IPS-15b (cell line): ENCODE data around the gene USP47.

Source experiments
- H3K27me3 ChIP-seq: one replicate; pipeline ENCODE4 v1.6.1; 2013; ENCODE audit warnings: low read length; ENCODE audit not compliant: control insufficient read depth, insufficient read depth
- H3K36me3 ChIP-seq: one replicate; pipeline ENCODE4 v1.6.1; 2013; ENCODE audit warnings: low read length; ENCODE audit not compliant: control insufficient read depth, insufficient read depth
- H3K4me1 ChIP-seq: one replicate; pipeline ENCODE4 v1.6.1; 2013; ENCODE audit warnings: mild to moderate bottlenecking, low read length; ENCODE audit not compliant: control insufficient read depth, insufficient read depth
- H3K4me3 ChIP-seq: one replicate; pipeline ENCODE4 v1.5.1; 2013; ENCODE audit warnings: low read depth, low read length
- H3K9ac ChIP-seq: one replicate; pipeline ENCODE4 v1.6.1; 2013; ENCODE audit warnings: low read depth, mild to moderate bottlenecking, low read length
- H3K9me3 ChIP-seq: one replicate; pipeline ENCODE4 v1.6.1; 2013; ENCODE audit warnings: mild to moderate bottlenecking, low read length; ENCODE audit not compliant: control insufficient read depth, insufficient read depth

Gene USP47

DNA sequence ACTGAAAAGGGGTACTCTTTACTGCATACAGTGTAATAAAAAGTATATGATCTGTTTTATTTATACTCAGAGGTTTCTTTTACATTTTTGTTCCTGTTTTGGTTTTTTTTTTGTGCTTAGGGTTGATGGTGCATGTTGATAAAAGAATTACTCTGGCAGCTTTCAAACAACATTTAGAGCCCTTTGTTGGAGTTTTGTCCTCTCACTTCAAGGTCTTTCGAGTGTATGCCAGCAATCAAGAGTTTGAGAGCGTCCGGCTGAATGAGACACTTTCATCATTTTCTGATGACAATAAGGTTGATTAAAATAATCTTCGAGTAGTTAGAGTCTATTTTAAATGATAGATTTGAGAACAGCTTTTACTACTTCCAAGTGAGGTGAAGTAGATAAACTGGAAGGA, 106.1 kb downstream of the USP47 start:
- no peaks in the 10 kb centered on the region for H3K4me1 ChIP-seq
- no peaks in the 10 kb centered on the region for H3K36me3 ChIP-seq
- no peaks in the 10 kb centered on the region for H3K9me3 ChIP-seq
- no peak overlapping the region for H3K4me3 ChIP-seq
- no peak overlapping the region for H3K9ac ChIP-seq
- no peaks in the 10 kb centered on the region for H3K27me3 ChIP-seq

DNA sequence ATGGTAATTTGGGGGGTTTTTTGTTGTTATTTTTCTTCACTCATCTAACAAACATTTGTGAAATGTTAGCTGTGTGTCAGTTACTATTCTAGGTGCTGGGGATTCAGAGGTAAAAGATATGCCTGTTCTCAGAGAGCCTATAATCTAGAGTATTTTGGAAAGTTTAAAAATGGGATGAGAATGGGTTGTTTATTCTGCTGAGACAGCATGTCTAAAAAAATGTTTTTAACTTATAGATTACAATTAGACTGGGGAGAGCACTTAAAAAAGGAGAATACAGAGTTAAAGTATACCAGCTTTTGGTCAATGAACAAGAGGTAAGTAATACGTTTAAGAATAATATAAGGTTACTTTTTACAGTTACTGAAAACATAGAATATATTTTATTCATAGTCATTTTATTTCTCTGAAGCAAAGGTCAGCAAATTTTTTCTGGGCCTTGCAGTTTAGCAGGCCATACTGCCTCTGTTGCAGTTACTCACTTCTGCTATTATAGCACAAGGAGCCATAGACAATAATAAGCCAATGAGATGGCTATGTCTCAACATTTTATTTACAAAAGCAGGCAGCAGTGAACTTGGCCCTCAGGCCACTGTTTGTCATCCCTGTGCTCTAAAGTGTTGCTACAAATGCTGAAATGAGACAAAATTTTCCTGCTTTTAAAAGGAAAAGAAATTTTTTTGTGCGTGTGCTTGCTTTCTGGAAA, 106.6 kb downstream of the USP47 start:
- no peaks in the 10 kb centered on the region for H3K36me3 ChIP-seq
- H3K9ac ChIP-seq: no peak overlapping the region
- H3K27me3 ChIP-seq: no peaks in the 10 kb centered on the region
- no peaks in the 10 kb centered on the region for H3K4me1 ChIP-seq
- no peak overlapping the region for H3K4me3 ChIP-seq
- H3K9me3 ChIP-seq: no peaks in the 10 kb centered on the region

DNA sequence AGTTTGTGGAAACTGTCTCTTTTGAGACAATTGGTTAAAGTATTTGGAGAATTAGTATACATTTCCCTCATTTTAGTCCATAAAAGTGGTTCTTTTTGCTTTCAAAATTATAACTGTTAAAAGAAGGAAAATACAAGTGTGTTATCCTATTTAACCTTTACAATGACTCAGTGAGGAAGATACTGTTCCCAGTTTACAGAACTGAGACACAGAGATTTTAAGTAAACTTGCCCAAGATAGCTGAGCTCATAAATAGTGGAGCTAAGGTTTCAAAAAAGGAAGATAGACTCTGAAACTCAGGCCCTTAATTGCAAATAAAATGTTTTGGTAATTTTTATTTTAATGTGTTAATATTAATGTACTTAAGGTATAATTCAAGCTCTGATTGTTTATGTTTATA, 107.7 kb downstream of the USP47 start:
- no peaks in the 10 kb centered on the region for H3K36me3 ChIP-seq
- H3K4me1 ChIP-seq: no peaks in the 10 kb centered on the region
- H3K9ac ChIP-seq: no peak overlapping the region

DNA sequence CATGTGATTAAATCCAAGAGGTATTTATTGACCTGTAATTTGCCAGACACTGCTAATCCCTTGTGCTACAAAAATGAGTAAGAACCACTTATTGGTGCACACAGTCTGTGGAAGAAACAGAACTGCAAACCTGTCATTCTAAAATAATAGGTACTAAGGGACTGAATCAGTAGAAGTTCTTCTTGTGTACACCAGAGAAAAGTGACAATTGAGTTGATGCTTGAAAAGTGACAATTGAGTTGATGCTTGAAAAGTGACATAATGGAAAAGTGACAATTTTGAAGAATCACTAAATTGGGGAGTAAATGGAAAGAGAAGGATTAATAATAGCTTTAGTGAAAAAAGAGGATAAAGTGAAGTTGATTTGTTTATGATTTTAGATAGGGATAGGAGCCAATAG, 110.3 kb downstream of the USP47 start:
- Histone ChIP-seq H3K4me3 (no peak overlapping the region), H3K4me1 (no peaks in the 10 kb centered on the region), H3K36me3 (no peaks in the 10 kb centered on the region), H3K9ac (no peak overlapping the region), H3K27me3 (no peaks in the 10 kb centered on the region), H3K9me3 (no peaks in the 10 kb centered on the region)

More for the DNA sequence above, 107.7 kb downstream of the USP47 start:
- no peak overlapping the region for H3K4me3 ChIP-seq
- H3K9me3 ChIP-seq: no peaks in the 10 kb centered on the region
- no peaks in the 10 kb centered on the region for H3K27me3 ChIP-seq

DNA sequence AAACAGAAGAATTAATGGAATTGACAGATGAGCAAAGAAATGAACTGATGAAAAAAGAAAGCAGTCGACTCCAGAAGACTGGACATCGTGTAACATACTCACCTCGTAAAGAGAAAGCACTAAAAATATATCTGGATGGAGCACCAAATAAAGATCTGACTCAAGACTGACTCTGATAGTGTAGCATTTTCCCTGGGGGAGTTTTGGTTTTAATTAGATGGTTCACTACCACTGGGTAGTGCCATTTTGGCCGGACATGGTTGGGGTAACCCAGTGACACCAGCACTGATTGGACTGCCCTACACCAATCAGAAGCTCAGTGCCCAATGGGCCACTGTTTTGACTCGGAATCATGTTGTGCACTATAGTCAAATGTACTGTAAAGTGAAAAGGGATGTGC, 114.2 kb downstream of the USP47 start:
- Histone ChIP-seq H3K4me1 (no peaks in the 10 kb centered on the region), H3K4me3 (no peak overlapping the region), H3K36me3 (no peaks in the 10 kb centered on the region), H3K9ac (no peak overlapping the region), H3K27me3 (no peaks in the 10 kb centered on the region), H3K9me3 (no peaks in the 10 kb centered on the region)

DNA sequence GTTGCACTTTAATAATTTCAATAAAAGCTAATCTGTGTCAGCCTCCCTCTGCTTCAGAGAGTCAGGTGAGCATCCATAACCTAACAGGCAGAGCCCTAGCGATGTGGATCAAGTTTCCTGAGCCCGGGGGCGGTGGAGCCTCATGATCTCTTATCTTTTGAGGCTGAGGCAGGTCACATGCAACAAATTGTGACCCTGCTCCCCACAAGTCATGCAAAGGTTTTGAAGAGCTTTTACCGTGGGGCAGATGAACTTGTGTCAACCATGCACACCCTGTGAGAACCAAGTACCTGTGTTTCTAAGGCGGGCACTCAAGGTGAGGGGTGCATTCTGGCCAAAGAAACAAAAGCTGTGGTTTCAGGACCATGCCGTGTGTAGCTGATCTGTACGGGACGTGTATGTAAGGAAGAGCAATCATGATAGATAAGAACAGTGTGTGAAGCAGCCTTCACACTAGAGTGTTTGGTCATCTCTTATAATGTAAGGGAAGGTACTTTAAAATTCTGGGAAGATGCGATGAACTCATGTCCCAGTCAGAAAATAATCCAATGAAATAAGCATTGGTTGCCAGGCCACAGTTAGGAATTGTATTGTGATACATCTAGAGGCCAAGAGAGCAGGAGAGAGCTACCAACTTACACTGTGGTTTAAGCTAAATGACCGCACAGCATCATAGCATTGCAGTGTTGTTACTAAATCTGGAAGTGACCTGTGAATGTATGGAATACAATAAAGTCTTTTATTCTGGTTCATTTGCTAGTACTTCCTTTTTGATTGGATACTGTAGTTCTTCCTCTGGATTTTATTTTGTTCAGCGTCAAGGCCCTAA, 116.8 kb downstream of the USP47 start:
- Histone ChIP-seq H3K9me3 (no peaks in the 10 kb centered on the region), H3K36me3 (no peaks in the 10 kb centered on the region), H3K9ac (no peak overlapping the region), H3K4me1 (no peaks in the 10 kb centered on the region), H3K27me3 (no peaks in the 10 kb centered on the region), H3K4me3 (no peak overlapping the region)

DNA sequence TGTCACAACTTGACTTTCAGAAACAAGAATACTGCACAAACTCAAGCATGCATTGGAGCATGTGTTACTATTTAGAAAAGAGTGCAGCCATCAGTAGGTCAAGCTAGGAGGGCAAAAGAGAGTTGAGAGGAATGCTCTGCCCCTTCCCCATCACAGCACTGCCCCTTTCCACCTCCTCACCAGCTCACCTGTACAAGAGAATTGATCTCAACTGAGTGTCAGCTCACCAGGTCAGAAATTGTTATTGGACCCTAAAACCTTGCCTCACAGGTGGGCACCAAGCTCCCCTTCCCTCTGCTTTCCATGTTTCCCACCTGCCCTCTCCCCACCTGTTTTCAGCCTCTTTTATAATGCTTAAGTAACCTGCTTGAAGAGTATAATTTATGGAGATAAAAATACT, 117.8 kb downstream of the USP47 start:
- Histone ChIP-seq H3K27me3 (no peaks in the 10 kb centered on the region), H3K36me3 (no peaks in the 10 kb centered on the region), H3K4me3 (no peak overlapping the region), H3K9me3 (no peaks in the 10 kb centered on the region), H3K4me1 (no peaks in the 10 kb centered on the region), H3K9ac (no peak overlapping the region)

DNA sequence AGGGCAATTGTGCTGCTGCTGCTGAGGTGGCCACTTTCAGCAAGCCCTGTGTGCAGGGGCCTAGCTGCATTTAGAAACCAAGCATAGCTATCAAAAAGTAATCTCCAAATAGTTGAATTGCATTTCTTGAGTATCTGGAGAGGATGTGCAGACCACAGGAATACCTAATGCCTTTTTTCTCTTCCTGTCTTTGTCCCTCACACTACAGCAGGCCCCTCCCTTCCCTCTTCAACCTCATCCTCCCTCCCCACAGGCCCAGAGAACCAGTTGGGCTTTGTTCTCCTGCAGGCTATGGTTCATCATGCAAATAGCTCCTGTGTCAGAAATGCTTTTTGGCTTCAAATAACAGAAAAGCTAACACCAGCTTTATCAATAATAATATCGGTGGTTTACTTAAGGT, 118.9 kb downstream of the USP47 start:
- Histone ChIP-seq H3K4me1 (no peaks in the 10 kb centered on the region), H3K9me3 (no peaks in the 10 kb centered on the region), H3K4me3 (no peak overlapping the region), H3K27me3 (no peaks in the 10 kb centered on the region), H3K9ac (no peak overlapping the region), H3K36me3 (no peaks in the 10 kb centered on the region)

DNA sequence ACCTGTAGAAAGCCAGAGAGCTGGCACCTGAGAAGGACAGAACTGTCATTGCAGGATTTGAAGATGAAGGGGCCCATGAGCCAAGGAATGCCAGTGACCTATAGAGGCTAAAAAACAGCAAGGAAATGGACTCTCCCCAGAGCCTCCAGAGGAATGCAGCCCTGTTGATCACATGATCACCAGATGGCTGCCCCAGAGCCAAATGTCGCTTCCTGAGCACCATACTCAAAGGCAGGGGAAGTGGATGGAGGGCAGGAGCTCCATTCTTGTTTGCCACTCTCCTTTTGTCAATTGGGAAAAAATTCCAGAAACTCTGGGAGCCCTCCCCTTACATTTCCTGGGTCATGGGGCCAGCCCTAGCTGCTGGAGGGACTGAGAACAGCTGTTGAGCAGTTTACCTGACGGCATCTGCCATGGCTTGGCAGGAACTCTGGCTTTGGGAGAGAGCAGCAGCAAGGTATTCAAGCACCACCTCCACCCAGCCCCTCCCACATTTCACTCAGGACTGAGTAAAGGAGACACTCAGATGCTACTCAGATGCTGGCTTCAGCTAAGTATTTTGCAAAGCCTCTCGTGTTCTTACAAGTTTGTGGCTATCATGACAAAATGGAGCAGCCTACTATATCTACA, 119.7 kb downstream of the USP47 start:
- Histone ChIP-seq H3K4me3 (no peak overlapping the region), H3K4me1 (no peaks in the 10 kb centered on the region), H3K9me3 (no peaks in the 10 kb centered on the region), H3K27me3 (no peaks in the 10 kb centered on the region), H3K36me3 (no peaks in the 10 kb centered on the region), H3K9ac (no peak overlapping the region)

DNA sequence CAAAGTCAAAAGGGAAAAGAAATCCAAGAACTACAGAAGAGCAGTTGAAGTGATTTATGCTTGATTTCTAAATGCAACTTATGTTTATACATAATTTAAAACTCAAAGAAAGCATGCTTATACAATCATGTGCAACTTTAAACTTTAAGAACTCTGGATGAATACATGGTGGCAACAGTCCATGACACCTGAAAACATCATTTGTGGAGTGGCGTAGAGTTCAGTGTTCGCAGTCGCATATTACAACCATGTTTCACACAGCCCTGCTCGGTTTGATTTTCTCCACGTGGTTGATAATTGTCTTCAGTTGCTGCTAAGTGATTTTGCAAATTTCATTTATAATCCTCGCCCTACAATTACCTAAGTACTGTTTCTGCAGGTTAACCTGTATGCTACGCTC, 121.3 kb downstream of the USP47 start:
- Histone ChIP-seq H3K36me3 (no peaks in the 10 kb centered on the region), H3K27me3 (no peaks in the 10 kb centered on the region)

DNA sequence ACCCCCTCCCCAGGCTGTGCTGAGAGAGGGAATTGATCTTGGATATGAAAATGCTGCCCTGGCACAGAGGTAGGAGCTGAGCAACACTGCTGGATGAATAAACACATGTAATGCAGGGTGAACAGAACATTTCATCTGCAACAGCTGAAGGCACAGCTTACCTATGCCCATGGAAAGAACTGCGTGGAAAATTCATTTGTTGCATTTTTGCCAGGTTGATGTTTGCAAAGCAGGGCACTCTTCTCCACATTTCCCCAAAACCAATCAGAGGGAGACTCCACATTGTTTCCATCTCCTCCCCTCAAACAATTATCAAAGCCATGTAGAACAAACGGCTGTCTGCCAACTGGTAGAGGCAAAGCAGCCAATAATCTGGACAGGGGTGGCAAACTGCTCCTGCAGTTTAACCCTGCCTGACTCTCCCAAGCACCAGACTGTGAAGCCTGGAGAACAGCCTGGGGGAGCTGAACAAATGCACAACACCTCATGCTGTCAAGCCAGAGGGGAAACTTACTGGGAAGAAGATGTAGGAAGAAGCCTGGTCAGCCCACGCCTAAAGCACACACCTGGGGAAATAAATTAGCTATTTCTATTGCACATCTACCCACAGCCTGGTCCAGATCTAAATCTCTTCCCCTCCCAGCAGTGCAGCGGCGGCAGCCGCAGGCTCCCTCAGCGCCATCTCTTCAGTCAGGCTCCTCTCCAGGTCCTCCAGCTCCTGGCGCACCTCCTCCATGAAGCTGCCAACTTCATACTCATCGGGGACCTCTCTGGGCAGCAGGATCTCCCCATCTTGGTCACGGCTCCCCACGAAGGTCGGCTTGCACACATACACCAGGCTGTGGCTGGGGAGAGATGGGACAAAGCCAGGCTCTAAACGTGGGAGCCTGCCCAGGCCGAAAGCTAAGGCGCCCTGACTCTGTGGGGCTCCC, 122.3 kb downstream of the USP47 start:
- Histone ChIP-seq H3K27me3 (no peaks in the 10 kb centered on the region), H3K36me3 (peaks cover 3% of the 10 kb centered on the region), H3K4me1 (peaks cover 3% of the 10 kb centered on the region), H3K4me3 (no peak overlapping the region), H3K9ac (no peak overlapping the region), H3K9me3 (no peaks in the 10 kb centered on the region)

More for the DNA sequence above, 121.3 kb downstream of the USP47 start:
- Histone ChIP-seq H3K4me1 (peaks cover 3% of the 10 kb centered on the region), H3K4me3 (no peak overlapping the region), H3K9me3 (no peaks in the 10 kb centered on the region), H3K9ac (no peak overlapping the region)
